CD4-positive, alpha-beta T cell treated with Interleukin-4 for 4 hours (primary cell): ENCODE results near the gene PRKRIP1.
"Not testable (repeated sequence)": the region's sequence is repeated elsewhere in the genome, so short reads cannot be mapped to it uniquely, and the experiment has no call there.

Experiments
- DNase-seq: peaks from one replicate; pipeline ENCODE4 v3.0.0-alpha.2; 2020

PRKRIP1 gene

DNA sequence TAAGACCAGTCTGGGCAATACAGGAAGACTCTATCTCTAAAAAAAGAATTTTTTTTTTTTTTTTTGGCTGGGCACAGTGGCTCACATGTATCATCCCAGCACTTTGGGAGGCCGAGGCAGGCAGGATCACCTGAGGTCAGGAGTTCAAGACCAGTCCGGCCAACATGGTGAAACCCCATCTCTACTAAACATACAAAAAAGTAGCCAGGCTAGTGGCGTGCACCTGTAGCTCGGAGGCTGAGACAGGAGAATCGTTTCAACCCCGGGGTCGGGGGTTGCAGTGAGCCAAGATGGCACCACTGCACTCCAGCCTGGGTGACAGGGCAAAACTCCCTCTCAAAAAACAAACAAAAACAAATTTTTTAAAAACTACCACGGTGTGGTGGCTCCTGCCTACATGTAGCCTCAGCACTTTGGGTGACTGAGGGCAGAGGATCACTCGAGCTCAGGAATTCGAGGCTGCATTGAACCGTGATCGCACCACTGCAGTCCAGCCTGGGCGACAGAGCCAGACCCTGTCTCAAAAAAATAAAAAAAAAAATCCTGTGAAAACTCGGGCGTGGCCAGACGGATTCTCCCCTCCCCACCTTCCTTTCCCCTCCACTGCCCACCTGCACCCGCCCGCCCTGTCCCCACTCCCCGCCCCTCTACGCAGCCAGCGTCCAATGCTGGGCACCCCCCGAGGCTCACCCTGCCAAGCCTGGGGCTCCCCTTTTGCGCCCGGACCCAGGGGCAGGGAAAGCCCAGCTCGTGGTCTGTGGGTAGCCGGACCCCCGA is 36.5 kb downstream of the PRKRIP1 start:
- DNase-seq = peak; percentile 17

DNA sequence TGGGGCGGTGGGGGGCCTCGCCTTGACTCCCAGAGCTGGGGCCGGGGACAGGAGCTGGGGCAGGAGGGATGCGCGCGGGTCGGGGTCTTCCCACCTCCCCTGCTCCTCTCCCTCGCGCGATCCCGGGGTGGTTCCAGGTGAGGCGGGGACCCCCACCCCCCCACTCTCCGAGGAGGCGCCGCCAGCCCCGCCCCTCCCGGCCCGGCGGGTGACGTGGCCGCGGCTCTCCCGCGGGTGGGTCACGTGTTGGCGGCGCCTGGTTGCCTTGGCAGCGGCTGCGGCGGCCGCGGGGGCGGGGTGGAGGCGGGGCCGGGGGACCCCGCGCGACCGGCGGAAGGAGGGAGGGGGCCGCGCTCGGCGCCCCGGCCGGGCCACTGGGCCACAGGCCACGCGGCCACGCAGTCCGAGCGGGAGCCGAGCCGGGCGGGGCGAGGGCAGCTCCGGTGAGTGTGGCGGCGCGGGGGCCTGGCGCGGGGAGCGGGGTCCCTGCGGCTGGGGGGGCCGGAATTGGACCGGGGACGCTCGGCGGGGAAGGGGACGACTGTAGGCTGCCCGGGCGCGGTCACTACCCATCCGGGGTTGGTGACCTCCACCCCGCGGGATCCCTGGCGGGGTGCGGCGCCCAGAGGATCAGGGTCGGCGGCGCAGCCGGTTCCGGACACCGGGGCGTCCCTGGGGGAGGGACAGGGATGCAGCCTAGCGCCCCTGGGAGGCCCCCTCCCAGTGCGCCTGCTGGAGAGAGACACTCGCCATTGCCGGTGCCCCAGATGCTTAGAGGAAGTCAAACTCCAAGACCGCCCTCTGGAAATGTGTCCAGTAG is 37.3 kb downstream of the PRKRIP1 start, which contains the start of gene ORAI2:
Gene ORAI2, plus strand, starts transcription at position 357 of the 820 bp plus-strand sequence. CDS start 5,382 bp downstream, outside the sequence.
- peak; percentile 86 for DNase-seq

DNA sequence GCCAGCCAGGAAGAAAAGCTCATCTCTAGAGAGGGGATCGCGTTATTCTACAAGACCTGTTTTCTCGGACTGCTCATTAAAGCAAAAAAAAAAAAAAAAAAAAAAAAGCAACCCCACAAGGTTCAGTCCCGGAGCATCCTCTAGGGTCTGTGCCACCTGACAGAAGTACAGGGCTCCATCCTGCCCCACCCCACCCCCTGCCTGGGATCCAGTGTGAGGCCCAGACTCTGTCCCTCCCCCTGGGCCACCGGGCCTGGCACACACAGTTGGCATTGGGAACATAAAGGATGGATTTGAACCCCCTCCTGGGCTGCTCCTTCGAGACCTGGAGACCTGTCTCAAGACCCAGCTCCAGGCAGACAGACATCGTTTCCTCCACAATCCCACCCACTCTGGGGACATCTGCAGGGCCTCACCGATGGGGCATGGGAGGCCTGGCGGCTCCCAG is 37.9 kb downstream of the PRKRIP1 start:
- no peak for DNase-seq

DNA sequence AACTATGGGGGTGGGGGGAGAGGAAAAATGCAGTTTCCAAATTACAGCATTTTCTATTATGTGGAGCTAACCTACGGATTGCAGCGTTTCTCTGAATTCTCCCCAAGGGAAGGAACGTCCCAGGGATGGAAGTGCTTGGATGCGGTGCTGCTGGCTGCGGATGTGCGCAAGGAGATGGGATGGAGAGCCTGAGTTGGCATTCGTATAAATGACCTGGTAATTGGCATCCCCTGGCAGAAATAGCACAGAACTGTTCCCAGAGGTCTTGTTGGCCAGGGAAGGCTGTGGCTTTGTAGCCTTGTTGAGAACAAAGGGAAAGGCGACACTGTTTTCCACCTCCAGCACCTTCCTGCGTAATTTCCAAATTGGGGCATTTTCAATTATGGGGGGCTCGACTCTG is 40.0 kb downstream of the PRKRIP1 start:
- DNase-seq = no peak

DNA sequence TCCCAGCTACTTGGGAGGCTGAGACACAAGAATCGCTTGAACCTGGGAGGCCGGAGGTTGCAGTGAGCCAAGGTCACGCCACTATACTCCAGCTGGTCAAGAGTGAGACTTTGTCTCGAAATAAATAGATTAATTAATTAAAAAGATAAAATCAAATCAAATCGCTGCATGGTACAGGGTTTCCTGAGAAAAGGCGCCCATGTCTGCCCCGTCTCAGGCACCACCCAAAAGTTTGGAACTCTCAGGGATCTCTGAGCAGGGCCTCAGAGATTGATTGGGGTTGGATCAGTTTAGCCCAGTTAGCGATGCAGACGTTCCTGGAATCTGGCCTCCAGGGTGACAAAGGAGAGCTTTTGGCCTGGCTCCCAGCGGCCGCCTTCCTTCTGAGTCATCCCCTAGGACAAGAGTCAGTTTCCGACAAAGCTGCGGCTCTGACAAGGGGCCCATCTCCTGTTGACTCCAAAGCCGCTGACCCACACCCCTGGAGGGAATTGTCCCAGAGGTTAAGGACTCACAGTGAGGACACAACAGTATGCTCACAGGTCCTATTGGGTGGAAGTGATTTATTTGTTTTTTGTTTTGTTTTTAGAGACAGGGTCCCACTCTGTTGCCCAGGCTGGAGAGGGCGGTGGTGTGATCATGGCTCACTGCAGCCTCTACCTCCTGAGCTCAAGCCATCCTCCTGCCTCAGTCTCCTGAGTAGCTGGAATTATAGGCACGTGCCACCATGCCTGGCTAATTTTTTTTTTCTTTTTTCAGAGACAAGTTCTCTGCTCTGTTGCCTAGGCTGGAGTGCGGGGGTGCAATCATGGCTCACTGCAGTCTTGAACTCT is 44.0 kb downstream of the PRKRIP1 start:
- no peak for DNase-seq

DNA sequence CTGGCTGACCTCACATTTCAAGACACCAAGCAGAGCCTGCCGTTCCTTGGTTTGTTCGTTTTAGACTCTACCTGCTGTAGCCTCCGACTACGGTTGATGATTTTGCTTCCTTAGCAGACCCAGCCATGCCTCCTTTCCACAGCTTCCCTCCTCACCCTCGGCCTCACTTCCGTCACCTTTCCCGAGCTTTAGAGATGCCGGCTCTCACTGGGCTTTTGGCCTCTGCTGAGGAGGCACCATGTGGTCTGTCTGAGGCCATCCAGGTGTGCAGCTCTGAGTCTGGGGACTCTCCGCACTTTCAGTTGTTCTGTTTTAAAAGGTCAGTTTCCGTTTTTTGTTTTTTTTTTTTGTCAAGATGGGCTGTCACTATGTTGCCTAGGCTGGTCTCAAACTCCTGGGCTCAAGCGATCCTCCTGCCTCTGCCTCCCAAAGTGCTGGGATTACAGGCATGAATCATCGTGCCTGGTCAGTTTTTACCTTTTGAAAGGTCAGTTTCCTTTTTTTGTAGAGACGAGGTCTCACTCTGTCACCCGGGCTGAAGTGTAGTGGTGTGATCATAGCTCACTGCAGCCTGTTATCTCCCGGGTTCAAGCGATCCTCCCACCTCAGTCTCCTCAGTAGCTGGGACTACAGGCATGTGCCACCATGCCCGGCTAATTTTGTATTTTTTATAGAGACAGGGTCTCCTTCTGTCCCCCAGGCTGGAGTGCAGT is 49.0 kb downstream of the PRKRIP1 start:
- DNase-seq = no peak

DNA sequence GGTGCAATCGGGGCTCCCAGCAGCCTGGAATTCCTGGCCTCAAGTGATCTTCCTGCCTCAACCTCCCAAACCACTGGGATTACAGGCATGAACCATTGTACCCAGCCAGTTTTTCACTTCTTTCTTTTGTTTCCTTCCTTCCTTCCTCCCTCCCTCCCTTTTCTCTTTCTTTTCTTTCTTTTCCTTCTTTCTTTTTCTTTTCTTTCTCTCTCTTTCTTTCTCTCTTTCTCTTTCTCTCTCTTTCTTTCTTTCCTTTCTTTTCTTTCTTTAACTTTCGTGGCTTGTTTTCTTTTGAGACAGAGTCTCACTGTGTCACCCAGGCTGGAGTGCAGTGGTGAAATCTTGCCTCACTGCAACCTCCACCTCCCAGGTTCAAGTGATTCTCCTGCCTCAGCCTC is 49.5 kb downstream of the PRKRIP1 start:
- no peak for DNase-seq

DNA sequence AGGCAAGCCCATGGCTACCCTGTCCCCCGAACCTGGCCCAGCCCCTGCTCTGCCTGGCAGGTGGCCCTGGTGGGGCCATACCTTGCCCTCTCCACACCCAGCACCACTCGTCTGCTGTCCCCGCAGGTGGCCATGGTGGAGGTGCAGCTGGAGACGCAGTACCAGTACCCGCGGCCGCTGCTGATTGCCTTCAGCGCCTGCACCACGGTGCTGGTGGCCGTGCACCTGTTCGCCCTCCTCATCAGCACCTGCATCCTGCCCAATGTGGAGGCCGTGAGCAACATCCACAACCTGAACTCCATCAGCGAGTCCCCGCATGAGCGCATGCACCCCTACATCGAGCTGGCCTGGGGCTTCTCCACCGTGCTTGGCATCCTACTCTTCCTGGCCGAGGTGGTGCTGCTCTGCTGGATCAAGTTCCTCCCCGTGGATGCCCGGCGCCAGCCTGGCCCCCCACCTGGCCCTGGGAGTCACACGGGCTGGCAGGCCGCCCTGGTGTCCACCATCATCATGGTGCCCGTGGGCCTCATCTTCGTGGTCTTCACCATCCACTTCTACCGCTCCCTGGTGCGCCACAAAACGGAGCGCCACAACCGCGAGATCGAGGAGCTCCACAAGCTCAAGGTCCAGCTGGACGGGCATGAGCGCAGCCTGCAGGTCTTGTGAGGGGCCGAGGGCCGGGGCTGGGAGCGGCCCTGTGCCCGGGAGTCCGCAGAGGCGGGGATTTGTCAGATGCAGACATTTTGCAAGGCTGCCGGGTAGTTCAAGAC is 50.4 kb downstream of the PRKRIP1 start:
- no peak for DNase-seq

DNA sequence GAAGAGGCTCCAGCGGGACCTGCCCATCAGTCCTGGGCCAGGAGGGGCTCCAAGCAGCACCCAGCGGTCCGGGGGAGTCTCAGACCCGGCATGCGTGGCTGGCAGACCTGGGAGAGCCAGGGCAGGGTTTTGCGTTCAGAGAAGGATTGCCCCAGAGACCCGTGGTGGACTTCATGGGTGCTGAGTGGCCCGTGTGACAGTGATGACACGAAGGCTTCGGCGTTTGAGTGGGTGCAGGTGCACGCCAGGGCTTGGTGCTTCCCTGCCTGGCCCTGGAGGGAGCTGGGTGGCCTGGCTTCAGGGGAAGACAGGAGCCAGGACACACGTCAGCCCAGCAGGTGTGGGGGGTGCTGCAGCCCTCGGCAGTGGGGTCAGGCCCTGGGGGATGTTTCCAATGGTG is 51.1 kb downstream of the PRKRIP1 start:
- no peak for DNase-seq

DNA sequence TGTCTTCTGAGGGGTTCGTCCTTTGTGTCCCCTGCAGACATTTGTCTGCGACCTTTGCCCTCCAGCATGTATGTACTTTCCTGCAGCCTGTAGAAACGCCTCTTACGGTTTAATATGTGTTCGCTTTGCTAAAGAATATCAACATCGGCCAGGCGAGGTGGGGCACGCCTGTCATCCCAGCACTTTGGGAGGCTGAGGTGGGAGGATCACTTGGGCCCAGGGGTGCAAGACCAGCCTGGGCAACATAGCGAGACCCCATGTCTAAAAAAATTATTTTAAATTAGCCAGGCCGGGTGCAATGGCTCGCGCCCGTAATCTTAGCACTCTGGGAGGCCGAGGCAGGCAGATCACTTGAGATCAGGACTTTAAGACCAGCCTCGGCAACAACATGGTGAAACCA is 53.0 kb downstream of the PRKRIP1 start:
- DNase-seq = no peak

DNA sequence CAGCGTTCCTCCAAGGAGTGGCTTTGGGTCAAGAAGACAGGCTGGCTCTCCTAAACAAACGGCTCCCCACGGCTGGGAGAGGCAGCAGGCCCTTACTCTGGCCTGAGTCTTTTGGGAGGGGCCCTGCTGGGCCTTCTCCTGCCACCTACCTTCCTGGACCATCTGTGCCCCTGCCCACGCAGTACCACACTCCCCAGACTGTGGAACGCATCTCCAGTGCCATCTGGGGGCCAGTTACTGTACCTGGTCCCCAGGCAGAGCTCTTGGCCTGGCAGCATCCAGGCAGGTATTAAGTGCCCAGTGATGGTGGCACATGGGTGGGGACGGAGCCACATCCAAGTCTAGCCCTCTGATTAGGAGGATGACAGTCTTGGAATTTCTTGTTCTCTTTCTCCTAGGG is 54.1 kb downstream of the PRKRIP1 start:
- DNase-seq = peak; percentile 38

DNA sequence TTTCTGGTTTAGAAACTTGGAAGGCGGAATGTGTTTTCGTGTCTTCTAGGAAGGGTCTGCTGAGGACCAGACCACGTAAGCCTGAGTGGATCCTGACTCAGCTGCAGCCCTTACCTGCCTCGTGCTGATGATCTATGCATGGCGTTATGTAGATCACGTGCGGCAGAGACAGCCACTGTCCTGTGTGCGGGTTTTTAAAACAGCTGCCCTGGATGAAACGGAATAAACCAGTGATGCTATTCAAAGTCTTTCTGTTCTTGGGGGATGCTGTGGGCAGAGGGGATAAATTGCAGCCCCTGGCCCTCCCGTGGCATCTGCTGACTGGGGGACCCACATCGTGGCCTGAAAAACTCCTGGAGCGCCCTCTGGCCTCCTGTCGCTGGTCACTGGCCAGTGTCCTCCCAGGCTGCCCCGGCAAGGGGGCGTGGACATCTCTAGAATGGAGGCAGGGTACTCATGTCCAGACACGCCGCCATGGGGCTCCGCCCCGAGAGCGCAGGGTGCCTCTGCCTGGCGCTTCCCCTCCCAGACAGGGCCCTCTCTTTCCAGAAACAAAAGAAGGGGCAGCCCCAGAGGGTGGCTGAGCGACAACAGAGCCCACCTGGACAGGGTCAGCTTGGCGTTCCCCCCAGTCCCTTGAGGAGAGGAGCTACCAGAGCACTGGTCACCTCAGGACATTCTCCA is 55.4 kb downstream of the PRKRIP1 start:
- DNase-seq = no peak

DNA sequence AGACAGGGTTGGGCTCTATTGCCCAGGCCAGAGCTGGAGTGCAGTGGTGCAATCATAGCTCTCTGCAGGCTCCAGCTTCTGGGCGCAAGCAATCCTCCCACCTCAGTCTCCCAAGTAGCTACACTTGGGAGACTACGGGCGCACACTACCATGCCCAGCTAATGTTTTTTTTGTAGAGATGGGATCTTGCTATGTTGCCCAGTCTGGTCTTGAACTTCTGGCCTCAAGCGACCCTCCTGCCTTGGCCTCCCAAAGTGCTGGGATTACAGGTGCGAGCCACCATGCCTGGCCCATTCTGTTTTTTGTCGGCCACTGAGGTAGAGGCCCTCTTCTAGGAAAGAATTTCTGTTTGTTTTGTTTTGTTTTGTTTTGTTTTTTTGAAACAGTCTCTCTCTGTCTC is 56.3 kb downstream of the PRKRIP1 start:
- DNase-seq = no peak

DNA sequence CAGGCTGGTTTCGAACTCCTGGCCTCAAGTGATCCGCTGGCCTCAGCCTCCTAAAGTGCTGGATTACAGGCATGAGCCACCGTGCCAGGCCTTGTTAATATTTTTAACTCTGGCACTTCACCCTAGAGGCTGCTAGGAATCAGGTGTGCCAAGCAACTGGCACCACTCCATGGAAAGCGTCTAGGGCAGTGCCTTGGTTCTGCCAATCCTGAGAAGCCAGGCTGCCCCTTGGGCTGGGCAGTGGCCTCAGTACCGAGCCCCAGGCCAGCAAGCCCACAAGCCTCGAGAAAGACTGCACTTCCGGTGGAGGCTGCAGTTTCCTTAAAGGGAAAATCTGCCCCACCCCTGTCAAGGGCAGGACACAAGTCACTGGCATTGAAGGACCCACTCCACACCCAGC is 57.2 kb downstream of the PRKRIP1 start:
- DNase-seq = no peak

DNA sequence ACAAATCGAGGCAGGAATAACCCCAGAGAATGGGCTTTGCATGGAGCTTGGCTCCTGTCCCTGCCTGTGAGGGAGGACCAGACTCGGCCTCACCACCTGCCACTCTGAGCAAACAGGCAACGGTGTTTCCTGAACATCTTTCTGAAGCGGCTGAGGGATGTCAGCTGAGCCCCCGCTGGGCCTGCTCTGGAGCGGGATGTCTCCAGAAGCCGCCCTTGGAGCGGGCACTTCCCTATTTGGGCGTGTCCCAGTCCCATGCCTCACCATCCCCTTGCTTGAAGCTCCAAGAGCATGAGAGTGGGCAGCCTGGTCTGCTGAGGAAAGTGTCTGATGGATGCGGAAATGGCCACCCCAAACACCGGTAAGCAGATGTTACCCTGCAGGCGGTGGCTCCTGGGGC is 58.3 kb downstream of the PRKRIP1 start:
- DNase-seq = no peak

DNA sequence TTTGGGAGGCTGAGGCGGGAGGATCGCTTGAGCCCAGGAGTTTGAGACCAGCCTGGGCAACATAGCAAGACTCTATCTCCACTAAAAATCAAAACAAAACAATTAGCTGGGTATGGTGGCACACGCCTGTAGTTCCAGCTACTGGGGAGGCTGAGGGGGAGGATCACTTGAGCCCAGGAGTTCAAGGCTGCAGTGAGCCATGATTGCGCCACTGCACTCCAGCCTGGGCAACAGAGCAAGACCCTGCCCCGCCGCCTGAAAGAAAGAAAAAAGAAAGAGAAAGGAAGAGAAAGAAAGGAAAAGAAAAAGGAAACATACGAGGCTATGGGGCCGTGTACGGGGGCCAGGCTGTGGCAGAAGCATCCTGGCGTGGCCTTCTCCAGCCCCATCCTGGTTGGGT is 58.8 kb downstream of the PRKRIP1 start:
- DNase-seq = not testable (repeated sequence)

DNA sequence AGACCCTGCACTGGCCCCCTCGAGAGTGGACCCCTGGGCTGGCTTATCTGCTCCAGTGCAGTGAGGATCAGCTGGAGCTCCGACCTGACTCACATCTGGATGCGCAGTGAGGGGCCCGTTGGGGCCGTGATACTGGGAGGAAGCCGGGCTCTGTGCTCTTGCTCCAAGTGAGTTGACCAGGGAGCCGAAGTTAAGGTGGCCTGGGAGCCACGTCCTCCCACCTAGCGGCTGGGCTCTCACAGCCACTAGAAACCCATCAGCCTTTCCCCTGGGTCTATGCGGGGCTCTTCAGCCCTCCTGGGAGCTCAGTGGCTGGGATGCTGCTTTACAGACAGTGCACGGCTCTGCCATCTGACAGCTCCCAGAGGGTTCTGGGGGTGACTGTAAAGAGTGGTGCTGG is 59.4 kb downstream of the PRKRIP1 start:
- no peak for DNase-seq

DNA sequence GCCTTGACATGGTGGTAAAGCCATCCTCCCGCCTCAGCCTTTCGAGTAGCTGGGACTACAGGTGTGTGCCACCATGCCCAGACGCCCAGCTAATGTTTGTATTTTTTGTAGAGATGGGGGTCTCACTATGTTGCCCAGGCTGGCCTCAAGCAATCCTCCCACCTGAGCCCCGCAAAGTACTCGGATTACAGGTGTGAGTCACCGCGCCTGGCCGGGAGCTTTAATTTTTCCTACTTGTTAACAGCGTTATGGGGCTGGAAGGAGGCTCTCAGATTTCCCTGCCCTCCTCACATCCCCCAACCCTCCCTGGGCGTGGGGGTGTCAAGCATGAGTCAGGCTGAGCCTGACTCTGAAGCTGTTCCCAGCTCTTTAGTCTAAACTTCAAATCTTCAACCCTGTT is 60.2 kb downstream of the PRKRIP1 start:
- no peak for DNase-seq

DNA sequence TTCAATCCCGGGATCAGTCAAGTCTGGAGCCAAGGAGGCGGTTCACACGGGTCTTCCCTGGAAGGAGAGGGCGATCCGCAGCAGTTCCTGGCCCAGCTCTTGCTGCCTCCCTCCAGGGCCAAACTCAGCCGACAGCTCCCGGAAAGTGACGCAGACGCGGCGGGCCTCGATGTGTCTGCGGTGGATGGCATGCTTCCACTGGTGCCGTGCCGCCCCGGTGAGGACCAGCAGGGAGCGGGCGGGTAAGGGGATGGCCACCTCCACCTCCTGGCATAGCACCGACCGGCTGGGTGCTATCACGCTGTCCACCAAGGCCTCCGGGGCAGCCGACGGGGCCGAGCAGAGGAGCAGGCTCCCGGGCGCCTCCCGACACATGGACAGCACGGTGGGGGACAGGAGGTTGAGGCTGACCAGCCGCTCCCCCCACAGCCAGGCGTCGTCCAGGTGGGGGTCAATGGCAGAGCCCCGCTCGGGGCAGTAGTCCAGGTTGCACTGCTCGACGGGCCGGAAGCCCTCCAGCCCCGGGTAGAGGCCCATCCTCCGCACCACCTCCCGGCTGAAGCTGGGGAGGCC is 61.3 kb downstream of the PRKRIP1 start:
- no peak for DNase-seq

DNA sequence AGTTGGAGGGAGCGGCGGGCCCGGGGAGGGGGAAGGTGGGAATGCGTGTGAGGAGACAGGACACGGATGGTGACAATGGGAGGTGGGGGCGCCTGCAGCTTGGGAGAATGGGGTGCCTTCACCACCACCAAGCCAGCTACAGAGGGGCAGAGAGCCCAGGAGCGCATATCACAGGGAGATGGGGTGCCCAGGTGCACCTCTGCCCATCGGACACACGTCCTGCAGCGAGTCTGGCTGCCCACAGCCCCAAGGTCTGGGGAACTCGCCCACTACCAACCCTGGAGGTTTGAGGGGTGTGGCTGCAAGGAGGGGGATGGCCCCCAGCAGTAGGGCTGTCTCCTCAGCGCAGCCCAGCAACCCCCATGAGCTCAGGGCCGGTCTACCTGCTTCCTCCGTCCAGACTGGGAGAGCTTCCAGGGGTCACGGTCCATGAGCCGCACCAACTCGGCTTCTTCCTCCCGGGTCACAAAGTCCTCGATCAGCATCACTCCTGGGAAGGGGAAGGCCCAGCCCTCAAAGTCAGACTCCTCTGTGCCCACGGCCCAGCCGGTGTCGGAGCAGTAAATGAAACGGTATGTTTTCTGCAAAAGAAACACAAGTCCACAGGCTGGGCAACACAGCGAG is 63.2 kb downstream of the PRKRIP1 start:
- no peak for DNase-seq
